HG03575 (cell line): ENCODE data around the gene DDX51.

ENCODE experiments used
- ATAC-seq: cut with Tn5 transposase; IDR thresholded peaks from one replicate; pipeline ENCODE4 v1.9.1; 2021; ENCODE audit not compliant: unreplicated experiment, insufficient number of reproducible peaks, low FRiP score; ENCODE audit errors: extremely low read depth

The DDX51 gene

GRCh38 chr12:132144115-132144809 lies at the start of gene DDX51, which contains the start of gene NOC4L:
Gene DDX51, minus strand, starts transcription at chr12:132144319. Its CDS starts 23 bp downstream, at chr12:132144296.
Gene NOC4L, plus strand, starts transcription at chr12:132144457. Its CDS starts 32 bp downstream, at chr12:132144489.
- ATAC-seq, result no peak

- no peak for ATAC-seq
Observed at GRCh38 chr12:132191715-132192553, 47.8 kb upstream of the DDX51 start.

GRCh38 chr12:132190834-132191500 lies 46.8 kb upstream of the DDX51 start:
- no peak for ATAC-seq

DNA sequence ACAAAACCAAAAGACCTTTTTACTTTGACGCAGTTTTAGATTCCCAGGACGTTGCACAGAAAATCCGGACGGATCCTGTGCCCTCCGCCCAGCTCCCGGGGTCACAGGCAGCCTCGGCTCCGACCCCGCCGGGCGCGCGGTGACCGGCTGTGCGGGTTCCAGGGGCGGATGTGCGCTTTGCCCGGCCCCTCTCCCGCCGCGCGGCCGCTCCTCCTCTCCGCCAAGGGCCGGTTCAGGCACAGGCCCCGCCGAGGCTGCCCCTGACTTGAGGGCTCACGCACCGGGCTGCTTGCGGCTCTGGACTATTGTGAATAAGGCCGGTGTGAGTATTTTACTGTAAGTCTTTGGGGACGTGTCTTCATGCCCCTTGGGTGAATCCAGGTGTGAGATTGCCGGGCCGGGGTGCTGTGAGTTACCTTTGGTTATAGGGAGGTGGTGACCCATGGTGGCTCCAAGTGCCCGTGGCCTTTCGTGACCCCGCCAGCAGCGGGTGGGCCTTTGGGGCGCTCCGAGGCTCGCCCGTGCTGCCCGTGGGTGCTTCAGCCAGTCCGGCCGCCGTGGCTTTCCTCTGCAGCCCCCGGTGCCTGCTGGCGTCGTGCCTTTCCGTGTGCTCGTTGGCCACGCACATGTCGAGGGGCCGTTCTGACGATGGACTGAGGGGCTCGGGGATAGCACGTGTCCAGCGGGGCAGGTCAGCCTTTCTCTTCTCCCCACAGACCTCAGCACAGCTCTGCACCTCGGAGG lies 46.1 kb upstream of the DDX51 start:
- ATAC-seq, result no peak

DNA sequence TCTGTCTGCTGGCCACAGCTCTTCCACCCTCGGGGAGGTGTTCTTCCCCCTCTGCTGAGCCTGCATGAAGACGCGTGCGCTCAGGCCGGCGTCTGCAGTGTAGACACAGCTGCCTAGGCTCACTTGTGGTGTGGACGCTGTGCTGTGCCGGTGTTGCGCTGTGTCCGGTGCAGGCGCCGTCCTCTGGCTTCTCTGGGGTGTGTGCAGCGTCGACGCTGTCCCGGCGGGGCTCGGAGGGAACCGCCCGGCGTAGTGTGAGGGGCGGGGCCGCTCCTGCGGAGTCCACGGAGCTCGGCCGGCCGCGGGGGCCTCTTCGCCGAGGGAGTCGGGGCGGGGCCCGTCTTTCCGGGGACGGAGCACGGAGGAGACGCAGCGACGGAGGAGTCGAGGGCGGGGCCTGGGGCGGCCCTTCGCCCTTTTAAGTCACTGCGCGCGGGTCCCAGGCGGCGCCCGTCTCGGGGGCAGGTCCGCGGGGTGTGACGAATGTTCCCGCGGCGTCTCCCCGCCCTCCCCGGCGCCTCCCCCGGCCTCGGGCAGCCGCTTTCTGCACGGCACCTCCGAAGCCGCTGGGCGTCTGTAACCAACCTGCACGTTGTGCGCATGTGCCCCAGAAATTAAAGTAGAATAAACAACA lies 45.4 kb upstream of the DDX51 start:
- ATAC-seq, result no peak

- ATAC-seq, result no peak
Observed at GRCh38 chr12:132188916-132189325, 44.8 kb upstream of the DDX51 start.

- no peak for ATAC-seq
Observed at GRCh38 chr12:132188451-132188901, 44.4 kb upstream of the DDX51 start.

DNA sequence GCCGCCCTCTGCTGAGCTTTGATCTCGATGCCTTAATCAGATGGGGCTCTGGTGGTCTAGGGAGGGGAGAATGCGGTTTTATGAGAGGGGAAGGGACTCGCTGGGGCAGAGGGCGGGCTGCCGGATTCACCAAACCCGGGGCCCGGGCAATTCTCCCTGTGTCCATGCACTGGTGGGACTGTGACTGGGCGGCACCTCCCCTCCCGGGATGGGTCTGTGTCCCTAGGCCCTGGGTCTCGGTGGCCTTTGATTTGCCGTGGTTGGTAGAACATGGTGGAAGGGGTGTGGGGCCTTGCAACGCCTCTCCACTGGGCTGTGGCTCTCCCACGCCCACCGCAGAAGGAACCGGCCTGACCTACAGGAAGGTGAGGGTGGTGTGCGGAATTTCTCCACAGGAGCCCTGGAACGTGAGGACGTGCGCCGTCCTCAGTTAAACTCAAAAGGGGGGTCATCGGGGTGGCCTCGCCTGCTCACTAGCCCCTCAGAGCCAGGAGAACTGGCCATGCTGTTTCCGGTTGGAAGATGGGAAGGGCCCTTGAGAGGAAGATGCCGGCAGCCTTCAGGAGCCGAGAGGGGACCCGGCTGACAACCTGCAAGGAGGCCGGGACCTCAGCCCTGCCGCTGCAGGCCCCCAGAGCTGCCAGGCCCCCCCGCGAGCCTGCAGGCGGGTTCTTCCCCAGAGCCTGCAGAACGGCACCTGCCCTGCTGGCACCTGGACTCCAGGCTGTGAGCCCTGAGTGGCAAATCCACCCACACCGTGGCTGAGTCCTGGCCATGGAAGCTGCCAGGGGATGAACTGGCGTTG lies 43.7 kb upstream of the DDX51 start:
- ATAC-seq, result no peak

DNA sequence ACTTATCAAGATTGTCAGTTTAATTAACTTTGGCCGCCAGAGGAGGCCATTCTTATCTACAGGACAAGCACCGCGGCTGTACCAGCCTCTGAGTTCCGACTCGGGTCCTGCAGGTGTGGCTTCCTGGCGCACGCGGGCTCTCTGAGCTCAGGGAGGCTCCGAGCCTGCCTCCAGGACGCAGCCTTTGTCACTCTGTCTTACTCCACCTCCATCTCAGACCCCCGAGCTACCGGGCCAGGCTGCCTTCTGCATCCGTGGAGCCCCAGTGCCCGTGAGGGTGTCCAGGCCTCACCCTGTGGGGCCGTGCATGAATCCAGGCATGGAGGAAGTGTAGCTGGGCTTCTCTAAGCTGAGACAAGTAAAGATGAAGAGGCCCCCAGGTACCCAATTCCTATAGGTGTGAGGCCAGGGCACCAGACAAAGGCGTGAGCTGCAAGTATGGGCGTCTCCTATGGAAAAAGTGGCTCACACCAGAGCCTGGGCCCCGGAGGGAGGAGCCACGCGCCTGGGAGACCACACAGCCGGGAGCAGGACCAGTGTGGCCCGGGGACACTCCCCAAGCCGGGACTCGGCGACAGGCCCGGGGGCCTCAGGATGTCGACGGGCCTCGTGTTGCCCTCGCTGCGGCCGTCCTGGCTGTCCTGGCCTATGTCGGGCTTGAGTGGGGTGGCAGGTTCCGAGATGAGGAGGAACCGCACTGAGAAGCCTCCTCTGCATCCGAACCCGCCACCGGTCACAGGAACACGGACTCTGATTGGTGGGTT lies 42.9 kb upstream of the DDX51 start:
- ATAC-seq, result no peak

GRCh38 chr12:132186208-132186856 lies 42.2 kb upstream of the DDX51 start:
- ATAC-seq, result no peak

DNA sequence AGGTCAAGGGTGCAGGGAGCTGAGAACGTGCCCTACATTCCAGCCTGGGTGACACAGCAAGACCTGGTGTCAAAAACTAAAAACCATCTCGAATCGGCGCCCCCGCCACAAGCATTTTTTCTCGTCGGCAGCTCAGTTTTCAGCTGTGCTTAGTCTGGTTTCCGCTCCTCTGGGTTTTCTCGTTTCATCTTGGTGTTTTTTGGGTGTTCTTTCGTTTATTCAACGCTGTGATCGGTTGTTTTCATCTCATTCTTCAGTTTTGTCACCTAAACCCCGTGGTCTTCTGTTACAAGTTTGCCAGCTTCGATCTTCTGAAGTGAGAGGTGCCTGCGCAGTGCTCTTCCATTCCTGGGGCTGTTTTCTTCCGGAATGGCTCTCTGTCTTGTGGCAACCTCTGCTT lies 41.6 kb upstream of the DDX51 start:
- ATAC-seq, result no peak

DNA sequence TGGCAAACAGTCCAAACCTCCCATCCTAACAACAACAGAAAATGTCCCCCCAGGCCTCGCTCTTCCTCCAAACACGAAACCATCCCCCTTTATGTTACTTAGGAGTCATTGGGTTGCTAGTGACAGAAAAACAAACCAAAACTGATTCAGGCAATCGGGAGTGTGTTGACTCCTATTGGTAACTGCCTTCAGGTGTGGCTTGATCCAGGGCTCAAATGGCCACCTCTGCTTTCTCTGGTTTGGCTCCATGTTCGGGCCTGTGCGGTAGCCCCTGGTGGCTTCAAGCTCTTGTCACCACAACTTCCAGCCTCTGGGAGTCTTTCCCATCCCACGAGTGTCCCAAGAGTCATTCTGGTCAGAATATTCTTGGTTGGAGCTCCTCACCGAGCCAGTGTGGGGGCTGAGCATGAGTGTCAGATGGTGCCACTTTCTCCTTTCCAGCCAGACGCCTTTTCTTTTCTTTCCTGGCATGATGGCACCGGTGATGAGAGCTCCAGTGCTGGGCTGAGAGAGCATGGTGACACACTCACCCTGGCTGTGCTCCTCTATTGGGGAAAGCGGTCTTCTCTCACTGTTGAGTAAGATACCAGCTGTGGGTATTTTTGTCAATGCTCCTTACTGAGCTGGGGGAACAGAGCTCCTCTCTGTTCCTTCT lies 38.7 kb upstream of the DDX51 start:
- ATAC-seq, result no peak

DNA sequence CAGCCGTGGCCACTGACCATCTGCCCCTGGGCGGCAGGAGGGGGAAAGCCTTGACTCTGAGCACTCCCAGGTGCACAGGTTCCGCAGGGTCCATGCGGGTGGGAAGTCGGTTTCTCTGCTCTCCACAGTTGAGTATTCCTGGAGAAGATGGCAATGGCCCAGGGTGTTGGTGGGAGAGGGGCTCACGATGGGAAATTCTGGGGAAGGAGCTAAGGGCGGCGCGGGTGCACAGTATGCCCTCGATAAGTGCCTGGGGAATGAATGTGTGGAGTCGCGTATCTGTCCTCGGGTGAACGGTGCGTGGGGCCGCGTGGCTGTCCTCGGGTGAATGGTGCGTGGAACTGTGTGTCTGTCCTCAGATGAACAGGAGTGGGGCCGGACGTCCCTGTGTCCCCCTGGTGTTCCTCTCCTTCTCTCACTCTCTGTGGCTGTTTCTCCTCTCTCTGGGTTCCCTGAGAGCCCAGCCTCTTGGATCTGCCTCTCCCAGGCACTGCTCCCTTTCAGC lies 38.1 kb upstream of the DDX51 start:
- no peak for ATAC-seq

DNA sequence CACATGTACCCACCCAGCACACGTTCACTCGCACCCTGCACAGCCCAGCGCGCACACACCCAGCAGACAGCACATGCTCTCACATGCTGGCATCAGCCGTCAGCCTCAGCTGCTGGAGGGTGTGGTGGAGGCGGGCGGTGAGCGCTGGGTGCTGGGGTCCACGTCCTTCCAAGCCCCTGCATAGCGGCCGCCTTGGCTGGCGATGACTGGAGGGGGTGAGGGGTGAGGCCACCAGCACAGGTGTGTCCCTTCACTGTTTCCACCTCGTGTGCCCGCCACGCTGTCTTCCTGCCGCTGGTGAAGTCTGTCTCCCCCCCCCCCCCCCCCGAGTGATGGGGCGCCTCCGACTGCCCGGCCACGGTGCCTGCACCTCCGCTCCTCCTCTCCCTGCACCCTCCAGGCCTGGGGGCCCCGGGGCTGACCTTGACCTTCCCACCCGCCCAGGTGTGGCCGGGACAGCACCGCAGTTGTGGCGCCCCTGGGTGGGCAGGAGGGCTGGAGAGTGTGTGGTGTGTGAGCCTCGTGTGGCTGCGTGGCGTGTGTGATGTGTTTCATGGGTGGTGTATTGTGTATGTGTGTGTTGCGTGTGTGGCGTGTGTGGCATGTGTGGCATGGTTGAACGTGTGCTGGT lies 37.6 kb upstream of the DDX51 start:
- ATAC-seq, result no peak

DNA sequence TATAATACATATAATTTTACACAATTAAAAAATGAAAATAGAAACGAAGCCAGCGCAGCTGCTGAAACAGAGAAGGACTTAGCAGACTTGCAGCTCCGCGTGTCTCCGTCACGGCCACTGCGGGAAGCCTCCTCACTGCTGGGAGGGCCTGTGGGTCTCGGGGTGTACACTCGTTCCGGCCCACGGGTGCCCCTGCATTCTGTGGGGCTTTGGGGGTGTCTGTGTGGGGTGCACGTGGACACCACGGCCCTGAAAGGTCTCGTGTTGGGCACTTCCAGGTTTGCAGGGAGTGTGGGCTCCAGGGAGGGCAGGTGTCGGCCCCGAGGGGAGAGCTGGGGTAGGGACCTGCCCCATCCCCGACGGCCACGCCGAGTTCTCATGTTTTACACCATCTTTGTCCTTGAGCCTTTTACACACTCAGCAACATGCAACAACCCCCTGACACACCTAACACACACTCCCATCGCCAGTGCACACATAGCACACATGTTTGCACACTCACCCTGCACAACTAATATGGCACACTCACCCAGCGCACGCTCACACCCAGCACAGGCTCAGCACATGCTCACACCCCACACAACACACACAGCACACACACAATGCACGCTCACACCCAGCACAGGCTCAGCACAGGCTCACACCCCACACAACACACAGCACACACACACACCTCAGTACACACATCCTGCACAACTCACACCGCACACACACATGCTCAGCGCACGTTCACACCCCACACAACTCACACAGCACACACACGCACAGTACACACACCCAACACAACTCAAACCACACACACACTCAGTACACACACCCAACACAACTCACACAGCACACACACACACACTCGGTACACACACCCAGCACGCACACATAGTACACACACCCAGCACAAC lies 36.8 kb upstream of the DDX51 start:
- ATAC-seq, result no peak
